Measurements from ENCODE around the gene PTPRM. TPM values are rescaled to one million over a fixed set of nuclear protein-coding genes. Genes with fewer than 3 reads are reported as not detected.

PTPRM gene
- total RNA-seq, 1 donor from 2014 or later = 42.1 TPM

GRCh38 chr18:8356001-8356400 lies 788.9 kb downstream of the PTPRM start:
- FAIRE-seq (no peak), DNase-seq (ENCODE audit: low read depth) (no peak)
- no peaks in the 10 kb centered on the region for H3K27me3 ChIP-seq (ENCODE audit: control insufficient read depth, insufficient read depth, low read length)
- H3K4me3 ChIP-seq (ENCODE audit: low read depth, low read length) = no peak overlapping the region
- no peaks in the 10 kb centered on the region for H3K36me3 ChIP-seq (ENCODE audit: control insufficient read depth, insufficient read depth, low read length)
- TF ChIP-seq CTCF (IDR thresholded peaks at IDR 0.05; ENCODE audit: insufficient read depth, low read length, severe bottlenecking) = no peak

- H3K4me3 ChIP-seq (ENCODE audit: low read depth, low read length) = no peak overlapping the region
- H3K36me3 ChIP-seq (ENCODE audit: control insufficient read depth, insufficient read depth, low read length) = no peaks in the 10 kb centered on the region
- no peak for DNase-seq (ENCODE audit: low read depth)
- FAIRE-seq = no peak
- no peak for TF ChIP-seq CTCF (IDR thresholded peaks at IDR 0.05; ENCODE audit: insufficient read depth, low read length, severe bottlenecking)
- no peaks in the 10 kb centered on the region for H3K27me3 ChIP-seq (ENCODE audit: control insufficient read depth, insufficient read depth, low read length)
Measured at GRCh38 chr18:8357320-8357719, 790.2 kb downstream of the PTPRM start.

- DNase-seq (ENCODE audit: low read depth) = no peak
- no peak overlapping the region for H3K4me3 ChIP-seq (ENCODE audit: low read depth, low read length)
- H3K27me3 ChIP-seq (ENCODE audit: control insufficient read depth, insufficient read depth, low read length) = no peaks in the 10 kb centered on the region
- H3K36me3 ChIP-seq (ENCODE audit: control insufficient read depth, insufficient read depth, low read length) = no peaks in the 10 kb centered on the region
- TF ChIP-seq CTCF (IDR thresholded peaks at IDR 0.05; ENCODE audit: insufficient read depth, low read length, severe bottlenecking) = no peak
- peak; percentile 36 for FAIRE-seq
Measured at GRCh38 chr18:8358033-8358765, 791.1 kb downstream of the PTPRM start.

DNA sequence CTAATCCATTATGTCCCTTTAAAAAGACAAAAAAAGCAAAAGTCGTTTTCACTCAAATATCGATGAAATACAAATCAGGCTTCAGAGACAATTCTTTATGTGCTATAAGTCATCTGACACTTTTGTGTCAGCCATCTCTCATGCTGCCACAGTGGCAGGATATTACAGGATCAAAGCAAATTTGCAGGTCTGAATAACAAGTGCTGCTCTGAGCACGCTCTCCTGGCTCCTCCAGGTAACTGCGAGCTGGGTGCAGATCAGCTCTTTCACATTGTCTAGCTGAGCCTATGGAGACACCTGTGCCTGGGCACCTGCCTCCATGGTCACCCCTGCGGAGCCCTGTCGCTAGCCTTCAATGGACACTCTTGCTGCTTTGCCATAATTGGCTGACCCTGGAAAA lies 792.0 kb downstream of the PTPRM start:
- no peak overlapping the region for H3K4me3 ChIP-seq (ENCODE audit: low read depth, low read length)
- FAIRE-seq (no peak), DNase-seq (ENCODE audit: low read depth) (no peak)
- no peaks in the 10 kb centered on the region for H3K27me3 ChIP-seq (ENCODE audit: control insufficient read depth, insufficient read depth, low read length)
- H3K36me3 ChIP-seq (ENCODE audit: control insufficient read depth, insufficient read depth, low read length) = no peaks in the 10 kb centered on the region
- no peak for TF ChIP-seq CTCF (IDR thresholded peaks at IDR 0.05; ENCODE audit: insufficient read depth, low read length, severe bottlenecking)

DNA sequence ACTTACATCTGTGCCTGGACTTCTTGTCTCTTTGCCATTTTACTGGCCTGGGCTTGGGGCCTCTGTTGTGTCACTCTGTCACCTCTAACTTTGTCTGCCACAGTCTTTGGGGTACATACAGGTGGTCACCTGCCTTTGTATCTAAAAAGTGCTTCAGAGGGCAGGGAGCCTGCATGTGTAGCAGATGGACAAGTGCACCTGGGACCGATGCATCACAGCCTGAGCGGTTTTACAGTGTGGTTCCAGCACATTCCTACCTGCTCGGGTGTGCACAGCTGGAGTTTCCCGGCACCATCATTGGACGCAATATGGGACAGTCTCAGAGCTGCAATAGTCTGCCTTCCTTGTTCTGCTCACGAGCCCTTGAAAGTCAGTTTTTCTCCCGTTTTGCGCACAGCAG lies 792.4 kb downstream of the PTPRM start:
- Histone ChIP-seq H3K4me3 (ENCODE audit: low read depth, low read length) (no peak overlapping the region), H3K27me3 (ENCODE audit: control insufficient read depth, insufficient read depth, low read length) (no peaks in the 10 kb centered on the region), H3K36me3 (ENCODE audit: control insufficient read depth, insufficient read depth, low read length) (no peaks in the 10 kb centered on the region)
- TF ChIP-seq CTCF (IDR thresholded peaks at IDR 0.05; ENCODE audit: insufficient read depth, low read length, severe bottlenecking) = no peak
- FAIRE-seq = no peak
- DNase-seq (ENCODE audit: low read depth) = no peak

DNA sequence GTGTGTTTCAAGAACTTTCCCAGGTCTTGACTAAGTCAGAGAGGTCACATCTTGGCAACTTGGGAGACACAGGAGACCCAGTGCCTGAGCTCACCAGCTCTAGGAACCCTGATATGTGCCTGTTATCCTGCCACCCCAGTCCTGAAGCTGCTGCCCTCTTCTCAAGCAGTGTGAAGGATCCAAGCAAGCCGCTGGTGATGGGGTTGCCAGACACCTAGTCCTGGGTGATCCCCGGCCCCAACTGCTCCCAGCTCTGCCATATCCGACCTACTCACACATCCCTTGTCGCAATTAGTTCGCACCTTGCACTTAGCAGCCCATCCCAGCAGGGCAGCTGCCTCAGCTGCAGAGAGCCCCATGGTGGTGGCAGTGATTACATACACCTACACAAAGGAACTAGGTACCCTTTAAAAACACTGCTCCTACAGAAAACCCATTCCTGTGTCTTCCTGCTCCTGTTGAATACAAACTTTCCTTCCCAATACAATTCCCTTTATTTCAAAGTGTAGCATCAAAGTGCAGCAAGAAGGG lies 794.9 kb downstream of the PTPRM start:
- FAIRE-seq (no peak), DNase-seq (ENCODE audit: low read depth) (no peak)
- Histone ChIP-seq H3K4me3 (ENCODE audit: low read depth, low read length) (no peak overlapping the region), H3K27me3 (ENCODE audit: control insufficient read depth, insufficient read depth, low read length) (no peaks in the 10 kb centered on the region), H3K36me3 (ENCODE audit: control insufficient read depth, insufficient read depth, low read length) (no peaks in the 10 kb centered on the region)
- TF ChIP-seq CTCF (IDR thresholded peaks at IDR 0.05; ENCODE audit: insufficient read depth, low read length, severe bottlenecking) = no peak

Measured in bronchial epithelial cell (primary cell).